ENCODE results near the gene TMEM89.
A peak's percentile ranks its signal among the peaks of the same experiment; 100 is the strongest.

The TMEM89 gene

DNA sequence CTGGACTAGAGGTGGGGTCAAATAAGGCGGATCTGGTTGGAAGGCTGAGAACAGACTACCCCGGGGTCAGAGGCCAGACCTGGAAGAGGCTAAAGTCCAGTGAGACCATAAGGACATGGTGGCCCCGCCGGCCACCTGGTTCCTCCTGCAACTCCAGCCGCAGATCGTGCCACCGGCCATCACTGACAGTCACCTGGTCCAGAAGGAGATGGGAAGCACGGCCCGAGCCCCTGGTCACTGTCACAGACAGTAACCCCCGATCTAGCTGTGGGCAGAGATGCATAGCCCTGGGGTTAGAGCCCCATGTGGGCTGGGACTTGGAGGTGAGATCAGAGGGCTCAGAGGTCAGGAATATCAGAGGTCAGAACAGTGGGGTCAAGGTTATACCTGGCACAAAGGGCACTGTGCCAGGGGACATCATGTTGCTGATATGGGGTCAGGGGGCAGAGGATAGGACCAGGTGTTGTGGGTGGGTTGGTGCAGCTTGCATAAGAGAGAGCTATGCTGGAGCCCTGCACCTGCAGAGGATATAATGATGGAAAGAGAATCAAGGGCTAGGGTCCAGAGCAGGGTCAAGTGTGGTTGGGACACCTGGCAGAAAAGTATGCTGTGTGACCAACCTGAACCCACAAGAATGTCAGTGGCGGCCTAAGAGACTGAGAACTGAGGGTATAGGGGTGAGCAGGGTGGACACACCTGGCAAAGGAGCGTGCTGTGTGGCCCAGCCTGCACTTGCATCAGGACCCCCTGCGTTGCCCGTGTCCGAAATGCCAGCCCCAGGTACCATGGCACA lies 31.6 kb upstream of the TMEM89 start:
- Mint-ChIP-seq H3K27ac (peak overlapping the region; percentile 54), H3K4me3 (no peak overlapping the region), H3K27me3 (ENCODE audit: low read depth) (no peaks in the 10 kb centered on the region), H3K9me3 (no peaks in the 10 kb centered on the region), H3K36me3 (ENCODE audit: low read depth) (peaks cover 6% of the 10 kb centered on the region), H3K4me1 (ENCODE audit: low read depth) (peaks cover 10% of the 10 kb centered on the region)
- no peak for DNase-seq (ENCODE audit: low spot score)

- H3K36me3 Mint-ChIP-seq (ENCODE audit: low read depth): peaks cover 6% of the 10 kb centered on the region
- no peak overlapping the region for H3K27ac Mint-ChIP-seq
- no peaks in the 10 kb centered on the region for H3K9me3 Mint-ChIP-seq
- no peak for DNase-seq (ENCODE audit: low spot score)
- no peak overlapping the region for H3K4me3 Mint-ChIP-seq
- H3K4me1 Mint-ChIP-seq (ENCODE audit: low read depth): peaks cover 10% of the 10 kb centered on the region
- H3K27me3 Mint-ChIP-seq (ENCODE audit: low read depth): no peaks in the 10 kb centered on the region
These were observed 30.2 kb upstream of the TMEM89 start for GRCh38 chr3:48651771-48652170.

- no peak overlapping the region for H3K27ac Mint-ChIP-seq
- DNase-seq (ENCODE audit: low spot score): no peak
- peaks cover 6% of the 10 kb centered on the region for H3K36me3 Mint-ChIP-seq (ENCODE audit: low read depth)
- no peaks in the 10 kb centered on the region for H3K27me3 Mint-ChIP-seq (ENCODE audit: low read depth)
- peaks cover 8% of the 10 kb centered on the region for H3K4me1 Mint-ChIP-seq (ENCODE audit: low read depth)
- no peak overlapping the region for H3K4me3 Mint-ChIP-seq
- H3K9me3 Mint-ChIP-seq: no peaks in the 10 kb centered on the region
These were observed 29.2 kb upstream of the TMEM89 start for GRCh38 chr3:48650723-48651122.

- DNase-seq (ENCODE audit: low spot score): no peak
- H3K4me3 Mint-ChIP-seq: no peak overlapping the region
- H3K9me3 Mint-ChIP-seq: no peaks in the 10 kb centered on the region
- H3K36me3 Mint-ChIP-seq (ENCODE audit: low read depth): no peaks in the 10 kb centered on the region
- H3K27ac Mint-ChIP-seq: no peak overlapping the region
- no peaks in the 10 kb centered on the region for H3K4me1 Mint-ChIP-seq (ENCODE audit: low read depth)
- H3K27me3 Mint-ChIP-seq (ENCODE audit: low read depth): no peaks in the 10 kb centered on the region
These were observed 26.8 kb upstream of the TMEM89 start for GRCh38 chr3:48648188-48648850.

- Mint-ChIP-seq H3K4me3 (no peak overlapping the region), H3K27me3 (ENCODE audit: low read depth) (no peaks in the 10 kb centered on the region), H3K9me3 (no peaks in the 10 kb centered on the region), H3K27ac (no peak overlapping the region), H3K4me1 (ENCODE audit: low read depth) (no peaks in the 10 kb centered on the region), H3K36me3 (ENCODE audit: low read depth) (no peaks in the 10 kb centered on the region)
- DNase-seq (ENCODE audit: low spot score): no peak
These were observed 26.1 kb upstream of the TMEM89 start for GRCh38 chr3:48647714-48648113.

DNA sequence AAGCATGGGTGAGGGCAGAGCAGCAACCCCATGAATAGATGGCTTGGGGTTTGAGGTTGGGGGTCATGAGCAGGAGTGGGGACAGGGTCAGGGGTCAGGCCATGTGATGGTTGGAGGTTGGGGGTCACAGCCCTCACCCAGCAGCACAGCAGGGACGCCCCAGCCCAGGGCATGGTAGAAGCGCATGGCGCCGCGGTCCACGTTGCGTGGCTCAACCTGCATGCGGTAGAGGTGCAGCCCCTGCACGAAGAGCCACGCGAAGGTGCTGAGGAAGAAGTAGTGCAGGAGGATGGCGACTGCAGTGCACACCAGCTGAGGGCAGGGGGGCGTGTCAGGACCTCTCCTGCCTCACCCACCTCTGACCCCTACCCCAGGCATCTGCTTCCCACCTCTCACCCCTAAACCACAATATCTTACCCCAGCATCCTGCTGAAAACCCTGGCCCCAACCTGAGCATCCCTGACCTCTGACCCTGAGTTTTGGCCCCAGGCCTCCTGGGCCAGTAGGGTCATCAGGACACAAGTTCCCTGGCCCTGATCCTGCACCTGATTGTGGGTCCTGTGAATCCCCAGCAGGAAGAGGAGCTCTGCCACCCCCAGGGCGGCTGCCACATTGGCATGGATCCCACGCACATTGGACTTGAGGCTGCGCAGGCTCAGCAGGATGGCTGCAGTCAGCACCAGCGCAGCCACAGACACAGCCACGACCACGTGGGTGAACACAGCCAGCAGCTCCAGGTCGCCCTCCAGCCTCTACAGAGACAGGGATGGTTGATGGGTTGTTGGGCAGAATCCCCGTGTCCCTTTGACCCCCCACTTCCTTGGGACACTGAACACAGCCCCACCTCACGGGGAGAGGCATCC lies 23.6 kb upstream of the TMEM89 start:
- no peak overlapping the region for H3K4me3 Mint-ChIP-seq
- no peaks in the 10 kb centered on the region for H3K36me3 Mint-ChIP-seq (ENCODE audit: low read depth)
- no peaks in the 10 kb centered on the region for H3K9me3 Mint-ChIP-seq
- DNase-seq (ENCODE audit: low spot score): no peak
- no peaks in the 10 kb centered on the region for H3K27me3 Mint-ChIP-seq (ENCODE audit: low read depth)
- no peak overlapping the region for H3K27ac Mint-ChIP-seq
- H3K4me1 Mint-ChIP-seq (ENCODE audit: low read depth): no peaks in the 10 kb centered on the region

- no peak for DNase-seq (ENCODE audit: low spot score)
- Mint-ChIP-seq H3K4me3 (no peak overlapping the region), H3K27me3 (ENCODE audit: low read depth) (no peaks in the 10 kb centered on the region), H3K4me1 (ENCODE audit: low read depth) (no peaks in the 10 kb centered on the region), H3K27ac (no peak overlapping the region), H3K9me3 (no peaks in the 10 kb centered on the region), H3K36me3 (ENCODE audit: low read depth) (no peaks in the 10 kb centered on the region)
These were observed 21.0 kb upstream of the TMEM89 start for GRCh38 chr3:48642605-48643004.

DNA sequence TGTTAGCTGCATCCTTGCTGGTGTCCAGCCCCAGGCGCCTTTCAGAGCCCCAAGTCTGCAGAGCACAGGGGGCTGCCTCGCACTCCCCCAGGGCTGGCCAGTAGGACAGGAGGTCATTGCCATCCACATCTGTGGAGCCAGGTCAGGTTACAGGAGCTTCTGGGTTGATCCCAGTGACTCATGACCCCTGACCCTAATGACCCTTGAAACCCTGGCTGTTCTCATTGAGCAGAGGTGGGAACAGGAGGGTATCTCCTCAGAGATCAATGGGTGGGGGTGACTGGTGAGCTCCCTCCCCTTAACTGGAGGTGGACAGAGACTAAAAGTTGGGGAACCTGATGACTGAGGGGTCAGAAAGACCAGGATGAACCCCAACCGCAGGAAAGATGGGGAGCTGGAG lies 19.8 kb upstream of the TMEM89 start:
- Mint-ChIP-seq H3K27me3 (ENCODE audit: low read depth) (no peaks in the 10 kb centered on the region), H3K4me1 (ENCODE audit: low read depth) (no peaks in the 10 kb centered on the region), H3K4me3 (no peak overlapping the region), H3K27ac (no peak overlapping the region), H3K9me3 (no peaks in the 10 kb centered on the region), H3K36me3 (ENCODE audit: low read depth) (no peaks in the 10 kb centered on the region)
- DNase-seq (ENCODE audit: low spot score): no peak

- H3K4me1 Mint-ChIP-seq (ENCODE audit: low read depth): peaks cover 6% of the 10 kb centered on the region
- H3K27ac Mint-ChIP-seq: no peak overlapping the region
- DNase-seq (ENCODE audit: low spot score): no peak
- H3K27me3 Mint-ChIP-seq (ENCODE audit: low read depth): no peaks in the 10 kb centered on the region
- no peak overlapping the region for H3K4me3 Mint-ChIP-seq
- no peaks in the 10 kb centered on the region for H3K9me3 Mint-ChIP-seq
- H3K36me3 Mint-ChIP-seq (ENCODE audit: low read depth): no peaks in the 10 kb centered on the region
These were observed 18.5 kb upstream of the TMEM89 start for GRCh38 chr3:48639944-48640606.

DNA sequence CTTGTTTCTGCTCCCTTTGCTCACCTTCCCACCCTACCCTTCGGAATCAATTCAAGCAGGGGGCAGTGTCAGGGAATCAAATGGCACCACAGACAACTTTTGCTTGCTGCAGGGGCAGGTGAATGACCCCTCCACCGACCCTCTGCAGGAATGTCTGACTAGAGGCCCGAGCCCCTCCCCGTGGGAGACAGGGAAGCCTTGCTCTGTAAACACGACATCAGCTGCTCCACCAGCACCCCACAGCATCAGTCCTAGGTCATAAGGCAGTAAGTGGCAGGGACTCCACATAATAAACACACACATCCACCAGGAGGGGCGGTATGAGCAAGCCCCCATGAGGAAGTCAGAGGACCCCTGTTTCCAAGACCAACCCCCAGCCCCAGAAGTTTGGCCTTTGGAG lies 15.7 kb upstream of the TMEM89 start:
- no peak overlapping the region for H3K4me3 Mint-ChIP-seq
- H3K27ac Mint-ChIP-seq: no peak overlapping the region
- H3K27me3 Mint-ChIP-seq (ENCODE audit: low read depth): no peaks in the 10 kb centered on the region
- no peaks in the 10 kb centered on the region for H3K9me3 Mint-ChIP-seq
- DNase-seq (ENCODE audit: low spot score): no peak
- peaks cover 2% of the 10 kb centered on the region for H3K36me3 Mint-ChIP-seq (ENCODE audit: low read depth)
- peaks cover 14% of the 10 kb centered on the region for H3K4me1 Mint-ChIP-seq (ENCODE audit: low read depth)

GRCh38 chr3:48636149-48636655 lies 14.6 kb upstream of the TMEM89 start:
- H3K27me3 Mint-ChIP-seq (ENCODE audit: low read depth): no peaks in the 10 kb centered on the region
- peaks cover 14% of the 10 kb centered on the region for H3K4me1 Mint-ChIP-seq (ENCODE audit: low read depth)
- no peak for DNase-seq (ENCODE audit: low spot score)
- peak overlapping the region; percentile 92 for H3K4me3 Mint-ChIP-seq
- no peaks in the 10 kb centered on the region for H3K9me3 Mint-ChIP-seq
- peak overlapping the region; percentile 20 for H3K27ac Mint-ChIP-seq
- H3K36me3 Mint-ChIP-seq (ENCODE audit: low read depth): peaks cover 9% of the 10 kb centered on the region

- peaks cover 14% of the 10 kb centered on the region for H3K4me1 Mint-ChIP-seq (ENCODE audit: low read depth)
- H3K9me3 Mint-ChIP-seq: no peaks in the 10 kb centered on the region
- peak within 1 kb of the TSS; percentile 92 for H3K4me3 Mint-ChIP-seq
- H3K27ac Mint-ChIP-seq: peak within 1 kb of the TSS; percentile 81
- H3K27me3 Mint-ChIP-seq (ENCODE audit: low read depth): no peaks in the 10 kb centered on the region
- H3K36me3 Mint-ChIP-seq (ENCODE audit: low read depth): peaks cover 13% of the 10 kb centered on the region
- peak; percentile 97 for DNase-seq (ENCODE audit: low spot score)
These were observed 13.9 kb upstream of the TMEM89 start, which contains the start of gene SLC26A6 for GRCh38 chr3:48635222-48636021. Gene SLC26A6 (minus strand): TSS chr3:48635461. CDS start chr3:48635393, 68 bp downstream.

Data from T-helper 2 cell treated with Interferon-gamma antibody and Interleukin-4, amounts not matched to agents 5 μg/mL and 100 μg/mL, for 36 hours (primary cell).